Liver (tissue), 3 donors: ENCODE measurements around the gene KLK7.

Source experiments
- ATF3 ChIP-seq: IDR thresholded peaks from 2 replicates; pipeline ENCODE4 v1.6.1; 2016; ENCODE audit warnings: antibody characterized with exemption
- CTCF ChIP-seq: fragments of 150-350 bp; IDR thresholded peaks from 2 replicates; pipeline ENCODE4 v1.5.1; 2017; ENCODE audit warnings: improper control_type of control experiment, low read depth, low read length; ENCODE audit not compliant: missing input control
- EGR1 ChIP-seq, 2 donors: IDR thresholded peaks; 2 replicates each; pipeline ENCODE4 v1.6.1; 2016 to 2018; ENCODE audit warnings: antibody characterized with exemption in 2 of 2, low read depth in 2 of 2
- FOXA1 ChIP-seq: IDR thresholded peaks from 2 replicates; pipeline ENCODE4 v1.6.1; 2016; ENCODE audit warnings: antibody characterized with exemption
- GABPA ChIP-seq, 2 donors: IDR thresholded peaks in 1 of 2; conservative IDR thresholded peaks in 1 of 2; 2 replicates each; pipeline ENCODE4 v1.6.1; 2016; ENCODE audit warnings: antibody characterized with exemption in 2 of 2, mild to moderate bottlenecking in 1 of 2, moderate library complexity in 1 of 2
- HNF4A ChIP-seq, 2 donors: conservative IDR thresholded peaks; 2 replicates each; pipeline ENCODE4 v1.6.1; 2016; ENCODE audit warnings: antibody characterized with exemption in 2 of 2, mild to moderate bottlenecking in 2 of 2
- HNF4G ChIP-seq: IDR thresholded peaks from 2 replicates; pipeline ENCODE4 v1.6.1; 2016; ENCODE audit warnings: antibody characterized with exemption
- JUND ChIP-seq, 2 donors: IDR thresholded peaks; 2 replicates each; pipeline ENCODE4 v1.6.1; 2016; ENCODE audit warnings: antibody characterized with exemption in 2 of 2
- MAX ChIP-seq: IDR thresholded peaks from 2 replicates; pipeline ENCODE4 v1.6.1; 2016; ENCODE audit warnings: antibody characterized with exemption
- RAD21 ChIP-seq, 2 donors: IDR thresholded peaks; 2 replicates each; pipeline ENCODE4 v1.6.1; 2016; ENCODE audit warnings: antibody characterized with exemption in 2 of 2, mild to moderate bottlenecking in 2 of 2
- REST ChIP-seq: IDR thresholded peaks from 2 replicates; pipeline ENCODE4 v1.6.1; 2016; ENCODE audit warnings: antibody characterized with exemption, mild to moderate bottlenecking
- SP1 ChIP-seq: IDR thresholded peaks from 2 replicates; pipeline ENCODE4 v1.6.1; 2018; ENCODE audit warnings: antibody characterized with exemption, mild to moderate bottlenecking
- ZBTB33 ChIP-seq: IDR thresholded peaks from 2 replicates; pipeline ENCODE4 v1.6.1; 2016; ENCODE audit warnings: antibody characterized with exemption
- donor health status: healthy.
- donor health status: healthy.

GRCh38 chr19:51002542-51003311, 19.0 kb upstream of the KLK7 start:
- TF ChIP-seq CTCF = no peak
- TF ChIP-seq EGR1 (IDR thresholded peaks at IDR 0.05; ENCODE audit: low read depth in 2 of 2) = no peak
- no peak for TF ChIP-seq REST
- no peak for TF ChIP-seq FOXA1
- TF ChIP-seq RAD21 (IDR thresholded peaks at IDR 0.05) = no peak
- no peak for TF ChIP-seq MAX
- no peak for TF ChIP-seq ZBTB33
- no peak for TF ChIP-seq SP1
- no peak for TF ChIP-seq GABPA (IDR thresholded peaks at IDR 0.05 in 1 of 2, conservative IDR thresholded peaks at IDR 0.05 in 1 of 2)
- TF ChIP-seq ATF3 = no peak
- TF ChIP-seq HNF4A (conservative IDR thresholded peaks at IDR 0.05) = no peak
- TF ChIP-seq HNF4G = no peak
- TF ChIP-seq JUND (IDR thresholded peaks at IDR 0.05) = no peak
